Astrocyte (in vitro differentiated cells and primary cell): Measurements from ENCODE around the gene HS3ST1. TPM values are rescaled to one million over a fixed set of nuclear protein-coding genes. Genes with fewer than 3 reads are reported as not detected.

Source experiments
- DNase-seq: peaks from one replicate; pipeline ENCODE4 v3.0.0-alpha.2; 2010; ENCODE audit warnings: low read depth
- FAIRE-seq: peaks from 2 replicates; lab custom pipeline; 2011; peaks lifted over from hg19 to GRCh38; lab: Jason Lieb, UNC
- H2AFZ ChIP-seq: 2 replicates; pipeline ENCODE4 v1.6.0; 2012; ENCODE audit warnings: low read depth, low read length, inconsistent platforms
- H3K27ac ChIP-seq: 2 replicates; pipeline ENCODE4 v1.5.1; 2011; ENCODE audit warnings: low read depth, low read length, inconsistent platforms
- H3K27me3 ChIP-seq: 2 replicates; pipeline ENCODE4 v1.6.0; 2011; ENCODE audit warnings: low read length, inconsistent platforms; ENCODE audit not compliant: insufficient read depth
- H3K36me3 ChIP-seq: 2 replicates; pipeline ENCODE4 v1.5.1; 2011; ENCODE audit warnings: low read length, inconsistent platforms; ENCODE audit not compliant: insufficient read depth
- H3K4me1 ChIP-seq: 2 replicates; pipeline ENCODE4 v1.5.1; 2011; ENCODE audit warnings: low read length, inconsistent platforms; ENCODE audit not compliant: insufficient read depth
- H3K4me2 ChIP-seq: 2 replicates; pipeline ENCODE4 v1.6.0; 2012; ENCODE audit warnings: low read length, inconsistent platforms
- H3K4me3 ChIP-seq: 2 replicates; pipeline ENCODE4 v1.5.1; 2011; ENCODE audit warnings: low read depth, mild to moderate bottlenecking, low read length, inconsistent platforms; ENCODE audit not compliant: insufficient read depth
- H3K79me2 ChIP-seq: 2 replicates; pipeline ENCODE4 v1.6.0; 2012; ENCODE audit warnings: mild to moderate bottlenecking, low read length, inconsistent platforms; ENCODE audit not compliant: insufficient read depth
- H3K9ac ChIP-seq: 2 replicates; pipeline ENCODE4 v1.6.0; 2012; ENCODE audit warnings: mild to moderate bottlenecking, low read length, inconsistent platforms
- H3K9me3 ChIP-seq: 2 replicates; pipeline ENCODE4 v1.5.1; 2012; ENCODE audit warnings: low read depth, mild to moderate bottlenecking, low read length, inconsistent platforms; ENCODE audit not compliant: insufficient read depth
- H4K20me1 ChIP-seq: 2 replicates; pipeline ENCODE4 v1.6.0; 2012; ENCODE audit warnings: low read length, inconsistent platforms; ENCODE audit not compliant: insufficient read depth
- H3K27ac Mint-ChIP-seq: one replicate; pipeline ENCODE4 v1.8.0; 2021; ENCODE audit warnings: mild to moderate bottlenecking, mixed read lengths; ENCODE audit not compliant: unreplicated experiment
- H3K27me3 Mint-ChIP-seq: one replicate; pipeline ENCODE4 v1.8.0; 2021; ENCODE audit warnings: low read depth, mixed read lengths; ENCODE audit not compliant: unreplicated experiment
- H3K36me3 Mint-ChIP-seq: one replicate; pipeline ENCODE4 v1.8.0; 2021; ENCODE audit warnings: low read depth, mixed read lengths; ENCODE audit not compliant: unreplicated experiment
- H3K4me1 Mint-ChIP-seq: one replicate; pipeline ENCODE4 v1.8.0; 2021; ENCODE audit warnings: low read depth, mixed read lengths; ENCODE audit not compliant: unreplicated experiment
- H3K4me3 Mint-ChIP-seq: one replicate; pipeline ENCODE4 v1.8.0; 2021; ENCODE audit warnings: mild to moderate bottlenecking, moderate library complexity, mixed read lengths; ENCODE audit not compliant: unreplicated experiment
- H3K9me3 Mint-ChIP-seq: one replicate; pipeline ENCODE4 v1.8.0; 2021; ENCODE audit warnings: mild to moderate bottlenecking, mixed read lengths; ENCODE audit not compliant: unreplicated experiment
- EZH2 ChIP-seq: IDR thresholded peaks from 2 replicates; pipeline ENCODE4 v1.6.1; 2012; ENCODE audit warnings: mild to moderate bottlenecking, low read length, inconsistent platforms; ENCODE audit not compliant: insufficient read depth
- total RNA-seq: library from RNA; stranded (reverse); gene quantifications from 2 replicates; pipeline ENCODE4 v1.2.1, GENCODE V29; 2021
- TF ChIP-seq, protein P1 (sequence below): IDR thresholded peaks from 2 replicates; pipeline ENCODE4 v1.5.1; 2011; ENCODE audit warnings: low read depth, mild to moderate bottlenecking, inconsistent platforms, low read length, moderate library complexity; ENCODE audit not compliant: insufficient read depth

HS3ST1 gene
- total RNA-seq, 1 donor from 2014 or later, result 0.18 TPM

GRCh38 chr4:11367371-11367770 lies 61.3 kb downstream of the HS3ST1 start:
- FAIRE-seq (no peak), DNase-seq (peak; percentile 35)
- Mint-ChIP-seq H3K4me3 (no peak overlapping the region), H3K36me3 (no peaks in the 10 kb centered on the region), H3K27ac (no peak overlapping the region), H3K4me1 (no peaks in the 10 kb centered on the region), H3K27me3 (peaks cover 11% of the 10 kb centered on the region), H3K9me3 (no peaks in the 10 kb centered on the region)
- Histone ChIP-seq H3K27ac (no peak overlapping the region), H3K4me1 (no peaks in the 10 kb centered on the region), H3K9ac (no peak overlapping the region), H3K79me2 (no peaks in the 10 kb centered on the region), H3K27me3 (no peaks in the 10 kb centered on the region), H3K9me3 (no peaks in the 10 kb centered on the region), H3K4me3 (no peak overlapping the region), H2AFZ (peak overlapping the region; percentile 41), H3K36me3 (no peaks in the 10 kb centered on the region), H4K20me1 (no peaks in the 10 kb centered on the region), H3K4me2 (no peak overlapping the region)
- TF ChIP-seq, protein P1, sequence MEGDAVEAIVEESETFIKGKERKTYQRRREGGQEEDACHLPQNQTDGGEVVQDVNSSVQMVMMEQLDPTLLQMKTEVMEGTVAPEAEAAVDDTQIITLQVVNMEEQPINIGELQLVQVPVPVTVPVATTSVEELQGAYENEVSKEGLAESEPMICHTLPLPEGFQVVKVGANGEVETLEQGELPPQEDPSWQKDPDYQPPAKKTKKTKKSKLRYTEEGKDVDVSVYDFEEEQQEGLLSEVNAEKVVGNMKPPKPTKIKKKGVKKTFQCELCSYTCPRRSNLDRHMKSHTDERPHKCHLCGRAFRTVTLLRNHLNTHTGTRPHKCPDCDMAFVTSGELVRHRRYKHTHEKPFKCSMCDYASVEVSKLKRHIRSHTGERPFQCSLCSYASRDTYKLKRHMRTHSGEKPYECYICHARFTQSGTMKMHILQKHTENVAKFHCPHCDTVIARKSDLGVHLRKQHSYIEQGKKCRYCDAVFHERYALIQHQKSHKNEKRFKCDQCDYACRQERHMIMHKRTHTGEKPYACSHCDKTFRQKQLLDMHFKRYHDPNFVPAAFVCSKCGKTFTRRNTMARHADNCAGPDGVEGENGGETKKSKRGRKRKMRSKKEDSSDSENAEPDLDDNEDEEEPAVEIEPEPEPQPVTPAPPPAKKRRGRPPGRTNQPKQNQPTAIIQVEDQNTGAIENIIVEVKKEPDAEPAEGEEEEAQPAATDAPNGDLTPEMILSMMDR, result no peak
- TF ChIP-seq EZH2, result no peak

GRCh38 chr4:11366859-11367258 lies 61.8 kb downstream of the HS3ST1 start:
- Histone ChIP-seq H4K20me1 (no peaks in the 10 kb centered on the region), H3K36me3 (no peaks in the 10 kb centered on the region), H3K4me1 (no peaks in the 10 kb centered on the region), H3K79me2 (no peaks in the 10 kb centered on the region), H3K27me3 (no peaks in the 10 kb centered on the region), H3K4me3 (no peak overlapping the region), H2AFZ (no peak overlapping the region), H3K4me2 (no peak overlapping the region), H3K27ac (no peak overlapping the region), H3K9ac (no peak overlapping the region), H3K9me3 (no peaks in the 10 kb centered on the region)
- FAIRE-seq, result no peak
- H3K27ac Mint-ChIP-seq, result no peak overlapping the region
- H3K36me3 Mint-ChIP-seq, result no peaks in the 10 kb centered on the region
- no peak for TF ChIP-seq EZH2
- TF ChIP-seq, protein P1, result no peak
- H3K27me3 Mint-ChIP-seq, result peaks cover 11% of the 10 kb centered on the region
- no peak overlapping the region for H3K4me3 Mint-ChIP-seq
- no peaks in the 10 kb centered on the region for H3K4me1 Mint-ChIP-seq
- DNase-seq, result no peak
- H3K9me3 Mint-ChIP-seq, result no peaks in the 10 kb centered on the region

- no peaks in the 10 kb centered on the region for H3K36me3 ChIP-seq
- TF ChIP-seq, protein P1, result no peak
- no peak for TF ChIP-seq EZH2
- no peaks in the 10 kb centered on the region for H3K9me3 ChIP-seq
- H3K4me2 ChIP-seq, result no peak overlapping the region
- H2AFZ ChIP-seq, result no peak overlapping the region
- no peaks in the 10 kb centered on the region for H3K27me3 ChIP-seq
- H3K9ac ChIP-seq, result no peak overlapping the region
- no peak overlapping the region for H3K27ac ChIP-seq
- Mint-ChIP-seq H3K4me3 (no peak overlapping the region), H3K36me3 (no peaks in the 10 kb centered on the region), H3K9me3 (no peaks in the 10 kb centered on the region), H3K4me1 (no peaks in the 10 kb centered on the region), H3K27me3 (peaks cover 13% of the 10 kb centered on the region), H3K27ac (no peak overlapping the region)
- no peaks in the 10 kb centered on the region for H3K4me1 ChIP-seq
- H3K79me2 ChIP-seq, result no peaks in the 10 kb centered on the region
- no peaks in the 10 kb centered on the region for H4K20me1 ChIP-seq
- H3K4me3 ChIP-seq, result no peak overlapping the region
- DNase-seq, result no peak
- no peak for FAIRE-seq
Measured at GRCh38 chr4:11365039-11365438, 63.7 kb downstream of the HS3ST1 start.
